ENCODE results near the gene PLCL2. TPM values are rescaled to one million over a fixed set of nuclear protein-coding genes. Genes with fewer than 3 reads are reported as not detected.

The PLCL2 gene
- total RNA-seq, 1 experiment from 2014 or later: 3.0 TPM

DNA sequence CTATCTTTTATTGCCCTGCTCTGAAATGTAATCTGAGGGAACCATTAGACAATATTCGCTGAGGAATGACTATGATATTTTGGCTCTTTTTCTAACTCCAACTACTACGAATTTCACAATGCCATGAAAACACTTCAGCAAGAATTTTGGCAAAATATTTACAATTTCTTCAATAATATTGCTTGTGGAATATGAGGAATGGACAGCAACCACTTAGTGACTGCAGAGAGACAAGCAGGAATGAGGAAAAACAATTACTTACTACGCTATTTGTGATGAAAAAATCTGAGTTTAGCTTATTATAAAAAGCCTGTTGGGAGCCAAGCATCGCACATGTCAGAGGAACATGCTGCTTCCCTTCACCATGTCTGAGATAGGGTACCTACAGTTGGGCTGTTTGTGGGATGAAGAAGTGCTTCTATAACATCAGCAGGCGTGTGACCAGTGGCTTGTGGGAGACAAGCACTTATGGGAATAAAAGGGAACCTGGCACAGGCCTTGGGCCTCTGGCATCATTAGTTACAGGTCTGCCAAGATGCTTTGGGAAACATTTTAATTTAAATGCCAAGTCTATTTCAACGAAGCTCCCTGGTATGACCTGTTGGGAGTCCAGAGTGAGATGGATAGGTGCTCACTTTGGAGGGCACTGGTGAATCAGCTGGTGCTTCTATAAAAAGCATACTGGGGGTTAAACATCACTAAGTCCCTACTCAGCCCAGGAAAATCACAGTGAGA is 2.7 kb upstream of the PLCL2 start:
- intact Hi-C loops (cut with micrococcal nuclease; ENCODE audit: unreplicated experiment): loop anchor here (10.0 kb wide), 1 partner anchor 277 kb away; the partner anchor contains the start of gene DAZL
- DNase-seq (ENCODE audit: low read depth, low spot score) (no peak), ATAC-seq (no peak)
- TF ChIP-seq POLR2AphosphoS5 (IDR thresholded peaks at IDR 0.05; ENCODE audit: low read depth, low read length) (no peak), CTCF (IDR thresholded peaks at IDR 0.05) (no peak), REST (IDR thresholded peaks at IDR 0.05; ENCODE audit: insufficient read depth in 1 of 2, low read depth in 2 of 2, low read length in 1 of 2) (no peak), SIN3A (IDR thresholded peaks at IDR 0.05; ENCODE audit: borderline replicate concordance, insufficient read depth, low read depth, low read length) (no peak), TCF7L2 (IDR thresholded peaks at IDR 0.05; ENCODE audit: low read depth, low read length) (no peak)
- BruUV-seq (replicated peaks): no TSS peak
- Histone ChIP-seq H3K9me3 (ENCODE audit: control insufficient read depth, insufficient read depth, low read depth, low read length) (no peaks in the 10 kb centered on the region), H3K4me1 (ENCODE audit: control insufficient read depth, insufficient read depth, low read length) (no peaks in the 10 kb centered on the region), H3K36me3 (ENCODE audit: control insufficient read depth, insufficient read depth, low read length) (no peaks in the 10 kb centered on the region), H3K4me3 (ENCODE audit: low read depth in 2 of 2, low read length in 2 of 2) (no peak overlapping the region), H3K27me3 (ENCODE audit: control insufficient read depth, insufficient read depth, low read length) (no peaks in the 10 kb centered on the region), H3K27ac (ENCODE audit: low read length) (no peak overlapping the region)
- in situ Hi-C loops (cut with HindIII; ENCODE audit: low pct_unique_long_range_greater_than_20kb, low sequenced_read_pairs): no loop called here
- ChIA-PET CTCF (no interaction called here), POLR2A (interaction anchor here (0.6 kb wide), 1 partner anchor 616 kb away, joined by 18 read pairs; no protein-coding TSS in a partner anchor)

GRCh38 chr3:16883057-16883722 is 1.6 kb upstream of the PLCL2 start:
- H3K9me3 ChIP-seq (ENCODE audit: control insufficient read depth, insufficient read depth, low read depth, low read length): no peaks in the 10 kb centered on the region
- H3K27me3 ChIP-seq (ENCODE audit: control insufficient read depth, insufficient read depth, low read length): no peaks in the 10 kb centered on the region; the same call in 1 of the 2 replicates
- ATAC-seq (no peak), DNase-seq (ENCODE audit: low read depth, low spot score) (no peak)
- POLR2A ChIA-PET: no interaction called here
- intact Hi-C loops (cut with micrococcal nuclease; ENCODE audit: unreplicated experiment): loop anchor here (10.0 kb wide), 1 partner anchor 278 kb away; the partner anchor contains the start of gene DAZL
- TF ChIP-seq REST (IDR thresholded peaks at IDR 0.05; ENCODE audit: insufficient read depth in 1 of 2, low read depth in 2 of 2, low read length in 1 of 2) (no peak), TCF7L2 (IDR thresholded peaks at IDR 0.05; ENCODE audit: low read depth, low read length) (no peak), POLR2AphosphoS5 (IDR thresholded peaks at IDR 0.05; ENCODE audit: low read depth, low read length) (no peak), CTCF (IDR thresholded peaks at IDR 0.05) (no peak), SIN3A (IDR thresholded peaks at IDR 0.05; ENCODE audit: borderline replicate concordance, insufficient read depth, low read depth, low read length) (no peak)
- CTCF ChIA-PET: interaction anchor here (0.6 kb wide), 1 partner anchor 16 kb away, joined by 3 read pairs; no protein-coding TSS in a partner anchor
- no TSS peak for BruUV-seq (replicated peaks)
- no peak overlapping the region for H3K27ac ChIP-seq (ENCODE audit: low read length)
- no peaks in the 10 kb centered on the region for H3K36me3 ChIP-seq (ENCODE audit: control insufficient read depth, insufficient read depth, low read length)
- in situ Hi-C loops (cut with HindIII; ENCODE audit: low pct_unique_long_range_greater_than_20kb, low sequenced_read_pairs): no loop called here
- H3K4me1 ChIP-seq (ENCODE audit: control insufficient read depth, insufficient read depth, low read length): no peaks in the 10 kb centered on the region
- no peak overlapping the region for H3K4me3 ChIP-seq (ENCODE audit: low read depth in 2 of 2, low read length in 2 of 2)

Measured in Panc1 (cell line).